ENCODE data around the gene DDRGK1.

DNA sequence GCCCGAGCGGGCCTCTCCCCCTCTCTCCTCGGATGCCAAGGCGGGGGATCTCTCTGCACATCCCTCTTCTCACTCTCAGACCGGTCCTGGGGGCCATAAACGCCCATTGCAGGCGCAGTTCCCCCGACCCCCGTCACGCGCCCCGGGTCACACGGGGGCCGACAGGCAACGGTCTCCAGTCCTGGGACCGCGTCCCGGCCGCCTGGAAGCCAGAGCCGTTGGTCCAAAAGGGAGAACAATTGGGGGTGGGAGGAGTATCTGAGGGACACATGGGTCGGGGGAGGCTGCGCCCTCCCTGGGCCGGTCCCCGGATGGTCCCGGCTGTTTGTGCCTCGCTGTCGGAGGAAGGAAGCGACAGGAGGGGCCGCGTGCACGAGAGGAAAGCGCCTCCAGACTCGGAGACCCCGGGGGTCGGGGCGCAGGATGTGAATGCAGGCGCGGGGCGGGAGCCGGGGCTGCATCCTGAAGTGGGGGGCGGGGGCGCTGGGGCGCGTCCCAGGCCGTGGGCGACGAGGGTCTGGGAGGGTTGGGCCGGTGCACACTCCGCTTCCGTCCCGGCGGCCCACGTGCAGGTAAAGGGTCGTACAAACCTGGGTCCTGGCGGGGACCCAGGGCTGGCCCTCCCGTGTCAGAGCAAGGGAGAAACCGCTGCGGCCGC is 33.6 kb upstream of the DDRGK1 start:
- TF ChIP-seq ZNF274 (IDR thresholded peaks at IDR 0.05; ENCODE audit: borderline replicate concordance, extremely low read depth, low read length) (no peak), CTCF (IDR thresholded peaks at IDR 0.05; ENCODE audit: control extremely low read depth in 1 of 3, insufficient read depth in 1 of 3, low read depth in 1 of 3, low read length in 3 of 3) (no peak), POLR2A (IDR thresholded peaks at IDR 0.05; ENCODE audit: control extremely low read depth in 1 of 2, low read depth in 2 of 2, low read length in 2 of 2) (no peak)
